Astrocyte of the cerebellum (primary cell): ENCODE measurements around the gene NLRC3.

Source experiments
- DNase-seq: peaks from one replicate; pipeline ENCODE4 v3.0.0-alpha.2; 2011; ENCODE audit warnings: low read depth
- H3K4me3 ChIP-seq: 2 replicates; pipeline ENCODE4 v1.5.1; 2011; ENCODE audit warnings: mild to moderate bottlenecking, low read depth, low read length, moderate library complexity
- in situ Hi-C: cut with HindIII; loops from 2 replicates; pipeline ENCODE4 v1.10.0; 2017; ENCODE audit warnings: low sequenced_read_pairs
- TF ChIP-seq, protein P1 (sequence below): IDR thresholded peaks from 2 replicates; pipeline ENCODE4 v1.5.1; 2012; ENCODE audit warnings: low read length, low read depth, moderate library complexity, mild to moderate bottlenecking; ENCODE audit errors: missing control alignments

NLRC3 gene, protein sequence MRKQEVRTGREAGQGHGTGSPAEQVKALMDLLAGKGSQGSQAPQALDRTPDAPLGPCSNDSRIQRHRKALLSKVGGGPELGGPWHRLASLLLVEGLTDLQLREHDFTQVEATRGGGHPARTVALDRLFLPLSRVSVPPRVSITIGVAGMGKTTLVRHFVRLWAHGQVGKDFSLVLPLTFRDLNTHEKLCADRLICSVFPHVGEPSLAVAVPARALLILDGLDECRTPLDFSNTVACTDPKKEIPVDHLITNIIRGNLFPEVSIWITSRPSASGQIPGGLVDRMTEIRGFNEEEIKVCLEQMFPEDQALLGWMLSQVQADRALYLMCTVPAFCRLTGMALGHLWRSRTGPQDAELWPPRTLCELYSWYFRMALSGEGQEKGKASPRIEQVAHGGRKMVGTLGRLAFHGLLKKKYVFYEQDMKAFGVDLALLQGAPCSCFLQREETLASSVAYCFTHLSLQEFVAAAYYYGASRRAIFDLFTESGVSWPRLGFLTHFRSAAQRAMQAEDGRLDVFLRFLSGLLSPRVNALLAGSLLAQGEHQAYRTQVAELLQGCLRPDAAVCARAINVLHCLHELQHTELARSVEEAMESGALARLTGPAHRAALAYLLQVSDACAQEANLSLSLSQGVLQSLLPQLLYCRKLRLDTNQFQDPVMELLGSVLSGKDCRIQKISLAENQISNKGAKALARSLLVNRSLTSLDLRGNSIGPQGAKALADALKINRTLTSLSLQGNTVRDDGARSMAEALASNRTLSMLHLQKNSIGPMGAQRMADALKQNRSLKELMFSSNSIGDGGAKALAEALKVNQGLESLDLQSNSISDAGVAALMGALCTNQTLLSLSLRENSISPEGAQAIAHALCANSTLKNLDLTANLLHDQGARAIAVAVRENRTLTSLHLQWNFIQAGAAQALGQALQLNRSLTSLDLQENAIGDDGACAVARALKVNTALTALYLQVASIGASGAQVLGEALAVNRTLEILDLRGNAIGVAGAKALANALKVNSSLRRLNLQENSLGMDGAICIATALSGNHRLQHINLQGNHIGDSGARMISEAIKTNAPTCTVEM

DNA sequence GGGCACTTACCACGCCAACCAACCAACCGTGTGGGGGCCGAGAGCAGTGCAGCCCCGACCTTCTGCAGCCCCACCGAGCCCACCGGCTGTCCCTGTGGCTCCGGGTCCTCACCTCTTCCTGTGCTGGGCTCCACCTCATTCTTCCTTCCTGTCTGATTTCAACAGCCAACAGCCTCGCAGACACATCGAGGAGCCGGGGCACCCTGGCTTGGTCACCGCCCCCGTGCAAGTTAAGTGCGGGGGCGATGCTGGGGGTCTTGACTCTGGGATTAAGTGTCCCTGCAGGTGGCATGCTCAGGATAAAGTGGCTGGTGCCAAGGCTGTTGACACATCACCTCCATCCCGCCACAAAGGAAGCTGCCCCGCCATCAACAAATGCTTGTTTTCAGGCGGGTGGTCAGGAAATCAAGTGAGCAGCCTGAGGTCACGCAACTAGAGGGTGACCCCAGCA is at the start of gene NLRC3:
Gene NLRC3, minus strand, starts transcription at position 102 of the 451 bp plus-strand sequence. CDS start 12,367 bp downstream, outside the sequence.
- TF ChIP-seq, protein P1, sequence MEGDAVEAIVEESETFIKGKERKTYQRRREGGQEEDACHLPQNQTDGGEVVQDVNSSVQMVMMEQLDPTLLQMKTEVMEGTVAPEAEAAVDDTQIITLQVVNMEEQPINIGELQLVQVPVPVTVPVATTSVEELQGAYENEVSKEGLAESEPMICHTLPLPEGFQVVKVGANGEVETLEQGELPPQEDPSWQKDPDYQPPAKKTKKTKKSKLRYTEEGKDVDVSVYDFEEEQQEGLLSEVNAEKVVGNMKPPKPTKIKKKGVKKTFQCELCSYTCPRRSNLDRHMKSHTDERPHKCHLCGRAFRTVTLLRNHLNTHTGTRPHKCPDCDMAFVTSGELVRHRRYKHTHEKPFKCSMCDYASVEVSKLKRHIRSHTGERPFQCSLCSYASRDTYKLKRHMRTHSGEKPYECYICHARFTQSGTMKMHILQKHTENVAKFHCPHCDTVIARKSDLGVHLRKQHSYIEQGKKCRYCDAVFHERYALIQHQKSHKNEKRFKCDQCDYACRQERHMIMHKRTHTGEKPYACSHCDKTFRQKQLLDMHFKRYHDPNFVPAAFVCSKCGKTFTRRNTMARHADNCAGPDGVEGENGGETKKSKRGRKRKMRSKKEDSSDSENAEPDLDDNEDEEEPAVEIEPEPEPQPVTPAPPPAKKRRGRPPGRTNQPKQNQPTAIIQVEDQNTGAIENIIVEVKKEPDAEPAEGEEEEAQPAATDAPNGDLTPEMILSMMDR = no peak
- no peak for DNase-seq
- H3K4me3 ChIP-seq = no peak within 1 kb of the TSS
- in situ Hi-C loops = no loop called here

DNA sequence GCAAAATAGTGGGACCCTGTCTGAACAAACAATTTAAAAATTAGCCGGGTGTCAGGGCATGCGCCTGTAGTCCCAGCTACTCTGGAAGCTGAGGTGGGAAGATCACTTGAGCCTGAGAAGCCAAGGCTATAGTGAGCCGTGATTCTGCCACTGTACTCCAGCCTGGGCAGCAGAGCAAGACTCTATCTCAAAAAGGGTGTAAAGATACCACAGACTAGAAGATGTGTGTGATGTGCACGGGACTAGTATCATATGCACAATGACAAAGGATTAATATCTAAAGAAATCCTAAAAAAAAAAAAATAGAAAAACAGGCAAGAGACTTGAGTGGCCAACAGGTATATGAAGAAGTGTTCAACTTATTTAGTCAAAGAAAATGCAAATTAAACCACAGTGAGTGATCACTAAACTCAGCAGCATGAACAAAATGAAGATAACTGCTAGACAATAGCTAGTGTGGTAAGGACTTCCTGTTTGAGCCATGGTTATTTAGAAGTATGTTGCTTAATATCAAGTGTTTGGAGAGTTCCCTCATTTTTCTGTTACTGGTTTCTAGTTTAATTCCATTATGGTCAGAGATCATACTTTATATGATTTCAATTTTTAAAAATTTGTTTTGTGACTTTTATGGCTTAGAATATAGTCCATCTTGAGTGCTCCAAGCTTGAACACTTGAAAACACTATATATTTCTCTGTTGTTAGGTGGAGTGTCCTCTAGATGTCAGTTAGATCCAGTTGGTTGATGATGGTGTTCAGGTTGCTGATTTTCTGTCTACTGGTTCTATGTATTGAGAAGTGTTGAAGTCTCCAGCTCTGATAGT is 48.9 kb upstream of the NLRC3 start:
- in situ Hi-C loops = no loop called here
- no peak for DNase-seq
- no peak overlapping the region for H3K4me3 ChIP-seq
- TF ChIP-seq, protein P1 = no peak

DNA sequence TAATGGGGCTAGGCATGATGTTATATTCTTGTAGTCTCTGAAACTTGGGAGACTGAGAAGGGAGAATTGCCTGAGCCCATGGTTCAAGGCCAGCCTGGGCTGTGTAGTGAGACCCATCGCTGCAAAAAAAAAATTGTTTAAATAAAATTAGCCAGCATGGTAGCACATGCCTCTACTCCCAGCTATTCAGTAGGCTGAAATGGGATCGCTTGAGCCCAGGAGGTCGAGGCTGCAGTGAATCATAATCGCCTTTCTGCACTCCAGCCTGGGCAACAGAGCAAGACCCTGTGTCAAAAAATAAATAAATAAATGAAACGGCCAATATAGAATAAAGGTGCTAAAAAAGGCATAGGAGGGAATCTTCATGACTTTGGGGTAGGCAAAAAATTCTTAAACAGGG is 48.1 kb upstream of the NLRC3 start:
- in situ Hi-C loops = no loop called here
- no peak for DNase-seq
- TF ChIP-seq, protein P1 = no peak
- no peak overlapping the region for H3K4me3 ChIP-seq

DNA sequence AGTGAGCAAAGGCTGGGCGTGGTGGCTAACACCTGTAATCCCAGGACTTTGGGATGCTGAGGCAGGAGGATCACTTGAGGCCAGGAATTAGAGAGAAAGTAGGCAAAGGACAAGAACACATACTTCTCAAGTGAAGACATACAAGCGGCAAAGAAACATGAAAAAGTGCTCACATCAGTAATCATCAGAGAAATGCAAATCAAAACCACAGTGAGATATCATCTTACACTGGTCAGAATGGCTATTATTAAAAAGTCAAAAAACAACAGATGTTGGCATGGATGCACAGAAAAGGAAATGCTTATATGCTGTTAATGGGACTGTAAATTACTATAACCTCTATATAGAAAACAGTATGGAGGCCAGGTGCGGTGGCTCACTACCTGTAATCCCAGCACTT is 46.4 kb upstream of the NLRC3 start:
- no peak for DNase-seq
- H3K4me3 ChIP-seq = no peak overlapping the region
- TF ChIP-seq, protein P1 = no peak
- in situ Hi-C loops = no loop called here

DNA sequence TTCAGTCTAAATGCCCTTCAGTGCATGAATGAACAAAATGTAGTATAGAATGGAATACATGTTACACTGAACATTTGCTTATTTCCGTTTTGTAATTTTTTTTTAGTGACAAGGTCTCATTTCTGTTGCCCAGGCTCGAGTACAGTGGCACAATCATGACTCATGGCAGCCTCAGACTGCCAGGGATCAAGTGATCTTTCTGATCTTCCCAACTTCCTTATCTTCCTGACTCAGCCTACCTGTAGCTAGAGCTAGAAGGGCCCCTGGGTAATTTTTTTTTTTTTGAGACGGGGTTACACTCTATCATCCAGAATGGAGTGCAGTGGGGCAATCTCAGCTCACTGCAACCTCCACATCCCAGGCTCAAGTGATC is 41.6 kb upstream of the NLRC3 start:
- DNase-seq = no peak
- in situ Hi-C loops = no loop called here
- TF ChIP-seq, protein P1 = no peak
- H3K4me3 ChIP-seq = no peak overlapping the region
